GM19463 (cell line): ENCODE measurements around the gene CLEC3B.

Experiments
- ATAC-seq: cut with Tn5 transposase; IDR thresholded peaks from one replicate; pipeline ENCODE4 v1.9.1; 2021; ENCODE audit warnings: mild to moderate bottlenecking, moderate library complexity; ENCODE audit not compliant: unreplicated experiment

Gene CLEC3B

DNA sequence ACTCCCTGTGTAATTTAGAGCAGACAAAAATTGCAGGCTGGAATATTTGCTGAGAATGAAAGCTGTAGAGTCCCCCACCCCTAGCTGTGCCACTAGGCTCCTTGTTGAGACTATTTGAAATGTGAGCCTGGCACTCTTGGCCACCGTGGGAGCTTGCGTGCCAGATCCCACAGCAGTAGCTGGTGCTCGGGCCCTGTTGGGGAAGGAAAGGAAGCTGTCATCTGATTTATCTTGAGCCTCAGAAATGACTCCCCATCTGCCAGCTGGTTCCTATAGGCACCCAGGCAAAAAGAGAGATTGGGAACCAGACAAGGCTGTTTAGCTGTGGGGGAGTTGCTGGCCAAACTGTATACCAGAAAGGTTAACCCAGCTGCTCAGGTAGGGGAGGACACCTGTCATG lies 23.4 kb upstream of the CLEC3B start:
- no peak for ATAC-seq

DNA sequence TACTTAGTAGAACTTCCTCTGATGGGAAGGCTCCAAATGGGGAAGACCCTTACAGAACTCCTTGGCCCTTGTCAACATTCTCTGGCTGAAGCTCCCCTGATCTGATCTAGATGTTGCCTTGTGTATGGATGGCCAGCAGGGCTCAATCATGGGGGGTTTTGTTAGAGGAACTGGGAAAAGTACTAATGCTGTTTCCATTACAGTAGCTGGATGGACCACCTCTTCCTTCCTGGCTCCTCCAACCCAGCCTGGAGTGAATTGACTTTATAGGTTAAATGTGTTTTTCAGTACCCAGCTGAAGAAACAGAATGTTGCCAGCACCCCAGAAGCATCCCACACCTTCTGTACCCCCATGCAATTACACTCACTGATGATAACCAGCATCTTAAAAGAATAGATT lies 22.7 kb upstream of the CLEC3B start:
- ATAC-seq, result no peak

DNA sequence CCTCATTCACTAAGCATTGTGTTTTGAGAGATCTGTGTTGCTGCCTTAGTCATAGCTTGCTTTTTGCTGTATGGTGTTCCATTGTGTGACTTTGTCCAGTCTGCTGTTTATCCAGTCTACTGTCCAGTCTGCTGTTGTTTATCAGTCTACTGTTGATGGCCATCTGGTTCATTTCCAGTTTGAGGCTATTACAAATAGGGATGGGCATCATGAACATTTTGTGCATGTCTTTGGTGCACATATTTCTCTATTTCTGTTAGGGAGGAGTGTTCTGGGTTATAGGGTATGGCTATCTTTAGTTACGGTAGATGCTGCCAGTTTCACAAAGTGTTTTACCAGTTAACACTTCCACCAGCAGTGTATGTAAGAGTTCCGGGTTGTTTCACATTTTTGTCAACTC lies 22.2 kb upstream of the CLEC3B start:
- no peak for ATAC-seq

DNA sequence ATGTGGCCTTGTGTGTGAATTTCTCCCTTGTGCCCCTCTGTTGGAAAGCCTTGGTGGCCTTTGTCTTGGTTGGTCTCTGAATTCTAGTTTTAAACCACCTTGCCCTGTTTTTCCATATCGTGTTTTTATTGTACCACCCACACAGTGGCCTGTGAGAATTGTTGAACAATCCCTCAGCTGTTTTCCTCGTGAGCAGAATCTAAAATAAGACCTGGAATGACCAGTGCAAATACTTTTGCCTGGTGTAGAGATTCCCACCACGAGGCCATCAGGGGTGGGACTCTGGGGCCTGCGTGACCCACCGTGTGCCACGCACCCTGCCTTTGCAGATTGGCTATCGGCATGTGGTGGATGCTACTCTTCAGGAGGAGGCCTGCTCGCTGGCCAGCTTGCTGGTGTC lies 19.0 kb upstream of the CLEC3B start:
- no peak for ATAC-seq

DNA sequence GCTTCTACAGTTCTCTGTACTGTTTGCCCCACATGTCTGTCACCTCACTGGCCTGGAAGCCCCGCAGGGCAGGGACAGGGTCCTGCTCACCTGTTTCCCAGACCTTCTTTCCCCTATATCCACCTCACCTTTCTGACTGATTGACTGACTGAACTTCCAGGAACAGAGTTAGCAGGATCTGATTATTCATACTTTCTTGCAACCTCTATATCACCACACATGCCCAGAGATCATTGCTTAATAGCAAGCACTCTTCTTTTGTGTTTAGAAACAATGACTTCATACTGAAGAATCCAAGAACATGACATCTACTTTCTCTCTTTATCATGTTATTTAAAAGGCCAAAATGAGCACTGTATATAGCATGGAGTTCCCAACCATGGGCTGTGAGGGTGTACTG lies 18.0 kb upstream of the CLEC3B start:
- ATAC-seq, result no peak

DNA sequence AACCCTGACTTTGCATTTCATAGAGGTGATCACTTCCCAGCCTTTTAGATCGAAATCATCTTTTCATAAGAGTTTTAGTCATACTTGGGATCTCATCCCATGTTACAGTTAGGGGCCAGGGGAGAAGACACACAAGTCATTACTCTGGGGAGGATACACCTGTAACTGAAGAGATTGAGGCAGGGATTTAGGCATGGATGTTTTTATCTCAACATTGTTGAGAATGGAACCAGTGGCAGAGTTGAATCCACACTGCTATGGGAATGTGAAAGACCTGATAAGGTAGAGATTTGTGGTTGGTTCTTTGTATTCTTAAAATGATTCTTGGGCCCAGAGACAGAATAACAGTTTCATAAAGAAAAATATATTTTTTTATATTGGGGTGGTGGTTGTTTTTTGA lies 16.2 kb upstream of the CLEC3B start:
- no peak for ATAC-seq

DNA sequence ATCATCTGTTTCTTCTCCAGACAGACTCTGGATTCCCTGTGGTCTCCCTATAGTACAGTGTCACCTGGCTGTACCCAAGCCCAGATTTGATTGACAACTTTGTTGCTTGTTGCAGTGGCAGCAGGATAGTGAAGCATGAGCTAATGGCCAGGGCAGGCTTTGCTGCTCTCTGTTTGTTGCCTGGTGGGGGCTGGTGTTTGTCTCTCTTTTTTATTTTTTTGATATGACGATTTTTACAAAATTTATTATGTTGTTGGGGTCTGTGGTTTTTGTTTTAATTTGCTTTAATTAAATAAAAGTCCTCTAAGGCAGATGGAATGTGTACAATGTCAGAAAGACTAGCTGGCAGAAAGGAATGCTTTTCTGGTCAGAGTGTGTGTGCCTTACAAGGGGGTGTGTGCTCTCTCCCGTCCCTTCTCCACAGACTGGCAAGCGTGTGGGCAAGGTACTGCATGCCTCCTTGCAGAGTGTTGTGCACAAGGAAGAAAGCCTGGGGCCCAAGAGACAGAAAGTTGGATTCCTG lies 15.2 kb upstream of the CLEC3B start:
- no peak for ATAC-seq

DNA sequence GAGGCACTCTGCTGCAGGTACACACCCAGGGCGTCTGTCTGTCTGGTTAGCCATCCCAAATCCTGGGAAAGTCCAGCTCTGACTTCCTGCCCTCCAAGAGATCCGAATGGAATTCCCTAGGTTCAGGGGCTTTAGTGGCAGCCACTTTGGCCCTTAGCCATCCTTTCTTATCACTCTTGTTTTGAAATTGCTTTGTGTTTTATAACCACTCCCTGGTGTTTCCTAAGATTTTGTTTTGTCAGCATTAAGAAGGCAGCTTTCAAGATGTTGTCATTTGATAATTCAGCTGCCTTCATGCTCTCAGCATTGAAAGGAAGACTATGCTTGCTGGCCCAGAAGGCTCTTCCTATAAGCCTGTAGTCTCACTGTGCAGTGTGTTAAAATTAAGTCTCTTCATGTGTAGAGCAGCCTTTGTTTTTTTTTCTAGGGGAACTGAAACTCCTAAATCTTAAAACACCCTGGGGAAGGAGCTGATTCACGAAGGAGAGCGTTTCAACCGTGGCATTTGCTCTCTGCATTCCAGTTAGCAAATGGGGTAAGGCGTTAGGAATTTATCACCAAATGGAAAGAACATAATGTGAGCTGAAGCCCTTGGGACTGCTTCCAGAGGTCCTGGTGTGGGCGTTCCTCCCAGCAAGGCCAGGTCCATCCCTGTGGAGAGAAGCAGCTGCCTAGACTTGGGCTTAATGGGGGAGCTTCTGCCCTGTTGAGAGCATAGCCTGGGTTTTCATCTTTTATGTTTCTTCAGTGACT lies 14.2 kb upstream of the CLEC3B start:
- ATAC-seq, result no peak

DNA sequence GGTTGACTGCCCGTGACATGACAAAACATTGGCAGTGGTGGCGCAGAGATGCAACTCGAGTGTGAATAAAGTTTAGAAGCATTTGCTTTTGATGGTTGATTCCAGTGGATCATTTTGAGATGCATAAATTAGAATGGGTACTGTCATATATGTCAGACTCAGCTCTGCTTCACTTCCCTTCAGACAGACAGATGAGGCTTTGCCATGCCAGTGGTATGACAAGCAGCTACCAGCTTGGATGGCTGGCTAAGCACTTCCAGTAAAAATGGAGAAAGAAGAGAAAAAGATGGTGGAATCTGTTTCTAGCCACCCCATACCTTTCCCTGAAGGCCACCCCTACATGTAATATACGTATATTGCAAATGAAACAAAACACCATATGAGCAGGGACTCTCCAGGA lies 13.5 kb upstream of the CLEC3B start:
- no peak for ATAC-seq

DNA sequence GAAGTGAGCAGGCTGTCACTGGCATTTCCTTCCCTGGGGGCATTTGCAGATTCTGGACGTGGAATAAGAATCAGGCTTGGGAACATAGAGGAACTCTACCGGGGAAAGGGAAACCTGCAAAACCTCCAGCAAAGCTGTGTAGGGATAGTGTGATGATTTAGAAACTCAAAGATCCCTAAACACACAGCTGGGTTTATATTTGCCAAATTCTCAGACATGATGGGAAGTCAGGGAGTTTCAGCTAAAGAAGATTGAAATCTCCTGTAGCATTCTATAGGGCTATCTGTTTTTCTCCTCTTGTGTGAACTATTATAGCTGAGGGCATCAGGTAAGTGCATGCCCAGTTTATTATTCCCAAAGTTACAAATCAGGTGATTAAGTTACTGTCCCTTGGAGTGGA lies 9.2 kb upstream of the CLEC3B start:
- ATAC-seq, result no peak

DNA sequence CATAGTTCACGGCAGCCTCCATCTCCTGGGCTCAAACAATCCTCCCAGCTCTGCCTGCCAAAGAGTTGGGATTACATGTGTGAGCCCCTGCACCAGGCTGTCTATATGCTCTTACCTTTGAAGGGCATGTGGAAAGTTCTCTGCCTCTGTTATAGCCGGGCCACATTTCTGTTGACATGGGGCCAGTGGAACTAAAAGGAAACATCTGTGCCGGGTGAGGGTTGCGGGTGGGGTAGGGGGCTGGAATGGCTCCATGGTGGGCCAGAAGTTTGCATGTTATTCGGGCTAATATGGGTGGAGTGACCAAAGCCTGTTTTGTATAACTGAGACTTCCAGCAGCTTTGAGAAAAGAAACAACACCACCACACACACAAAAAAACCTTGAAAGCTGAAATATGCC lies 8.3 kb upstream of the CLEC3B start:
- ATAC-seq, result no peak

DNA sequence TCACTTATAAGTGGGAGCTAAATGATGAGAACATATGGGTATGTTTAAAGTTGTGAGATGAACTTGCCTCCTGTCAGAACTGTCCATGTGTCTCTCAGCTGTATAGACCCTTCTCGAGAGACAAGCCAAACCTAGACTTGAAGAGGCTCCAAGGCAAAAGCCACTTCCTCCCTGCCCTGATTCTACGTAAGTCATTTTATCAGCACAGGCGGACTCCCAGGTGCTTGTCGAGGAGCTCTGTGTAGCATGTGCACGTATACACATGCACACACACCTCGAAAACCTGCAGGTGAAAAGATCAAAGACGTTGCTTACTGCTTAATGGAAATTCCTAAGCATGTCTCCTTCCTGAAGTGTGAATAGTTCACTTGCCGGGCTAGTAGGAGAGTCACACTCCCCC lies 5.6 kb upstream of the CLEC3B start:
- no peak for ATAC-seq

DNA sequence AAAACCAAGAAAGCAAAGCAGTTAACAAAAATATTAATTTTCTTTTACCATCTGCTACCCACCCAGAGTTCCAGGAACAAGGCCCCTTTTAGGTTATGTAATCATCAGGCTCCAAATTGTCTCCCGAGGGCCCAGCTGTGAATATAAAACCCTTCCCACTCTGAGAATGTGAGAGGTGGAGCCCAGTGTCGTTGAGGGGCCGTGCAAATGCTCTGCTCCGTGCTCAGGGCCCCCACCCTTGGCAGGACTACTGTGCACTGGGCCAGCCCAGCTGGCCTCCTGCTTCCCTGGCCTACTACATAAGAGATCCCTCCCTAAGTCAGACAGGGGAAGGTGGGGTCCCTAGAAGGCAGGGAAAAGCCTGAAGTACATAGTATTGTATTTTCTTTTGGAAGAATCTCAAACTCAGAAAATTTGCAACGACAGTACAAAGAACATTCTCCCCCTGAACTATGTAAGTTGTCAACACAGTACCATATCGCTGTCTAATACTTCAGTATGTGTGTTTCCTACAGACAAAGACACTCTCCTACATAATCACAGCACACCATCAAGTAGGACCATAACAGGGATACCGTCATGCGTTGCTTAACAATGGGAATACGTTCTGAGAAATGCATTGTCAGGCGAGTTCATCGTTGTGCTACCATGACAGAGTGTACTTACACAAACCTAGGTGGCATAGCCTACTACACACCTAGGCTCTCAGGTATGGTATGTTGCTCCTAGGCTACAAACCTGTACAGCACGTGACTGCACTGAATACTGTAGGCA lies 4.4 kb upstream of the CLEC3B start:
- ATAC-seq, result no peak

DNA sequence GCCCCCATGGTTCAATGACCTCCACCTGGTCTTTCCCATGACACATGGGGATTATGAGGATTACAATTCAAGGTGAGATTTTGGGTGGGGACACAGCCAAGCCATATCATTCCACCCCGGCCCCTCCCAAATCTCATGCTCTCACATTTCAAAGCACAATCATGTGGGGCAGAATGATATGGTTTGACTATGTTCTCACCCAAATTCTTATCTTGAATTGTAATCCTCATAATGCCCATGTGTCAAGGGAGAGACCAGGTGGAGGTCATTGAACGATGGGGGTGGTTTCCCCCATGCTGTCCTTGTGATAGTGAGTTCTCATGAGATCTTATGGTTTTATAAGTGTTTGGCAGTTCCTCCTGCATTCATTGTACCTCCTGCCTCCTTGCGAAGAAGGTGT lies 2.4 kb upstream of the CLEC3B start:
- no peak for ATAC-seq

DNA sequence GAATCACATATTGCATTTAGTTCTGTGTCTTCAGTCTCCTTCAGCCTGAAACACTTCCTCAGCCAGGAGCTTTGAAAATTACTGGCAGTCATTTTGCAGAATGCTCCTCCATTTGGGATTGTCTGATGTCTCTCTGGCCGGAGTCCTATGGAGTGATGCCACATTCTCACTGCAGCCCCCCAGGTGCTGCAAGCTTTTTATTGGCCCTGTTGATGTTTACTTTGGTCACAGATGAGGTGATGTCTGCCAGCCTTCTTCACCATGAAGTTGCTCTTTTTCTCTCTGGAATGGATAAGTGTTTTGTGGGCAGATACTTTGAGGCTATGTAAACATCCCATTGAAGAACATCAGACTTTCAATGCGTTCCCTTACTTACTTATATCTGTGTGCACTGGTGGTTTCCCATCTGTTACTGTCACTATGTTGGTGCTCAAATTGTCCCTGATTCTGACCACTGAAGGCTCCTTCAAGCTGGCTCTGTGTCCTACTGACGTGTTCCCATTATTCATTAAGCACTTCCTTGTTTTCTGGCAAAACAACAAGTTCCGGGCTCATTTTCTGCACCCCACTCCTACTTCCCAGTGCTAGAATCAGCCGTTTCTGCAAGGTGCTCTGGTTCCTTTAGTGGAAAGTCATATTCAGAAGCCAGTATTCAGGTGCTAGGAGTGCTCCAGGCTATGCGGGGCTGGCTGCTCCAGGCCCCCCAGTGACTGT lies 1.4 kb upstream of the CLEC3B start:
- no peak for ATAC-seq

DNA sequence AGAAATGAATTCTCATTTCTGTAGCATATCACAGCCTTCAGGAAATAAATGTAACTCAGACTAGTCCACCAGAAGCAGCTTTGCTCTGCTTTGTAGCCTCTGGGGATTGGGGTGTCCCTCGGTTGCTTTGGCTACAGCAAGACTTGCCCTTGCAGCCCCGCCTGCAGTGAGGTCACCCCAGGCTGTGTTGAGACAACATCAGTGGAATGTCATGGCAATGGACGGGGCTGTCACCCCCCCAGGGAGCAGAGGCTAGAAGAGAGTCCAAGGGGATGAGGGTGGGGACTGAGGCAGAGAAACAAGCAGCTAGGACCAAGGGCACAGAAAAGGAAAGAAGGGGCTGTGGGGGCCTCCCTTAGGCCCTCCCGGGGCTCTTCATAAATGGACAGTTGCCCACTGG lies 854 bp downstream of the CLEC3B start:
- ATAC-seq, result no peak

DNA sequence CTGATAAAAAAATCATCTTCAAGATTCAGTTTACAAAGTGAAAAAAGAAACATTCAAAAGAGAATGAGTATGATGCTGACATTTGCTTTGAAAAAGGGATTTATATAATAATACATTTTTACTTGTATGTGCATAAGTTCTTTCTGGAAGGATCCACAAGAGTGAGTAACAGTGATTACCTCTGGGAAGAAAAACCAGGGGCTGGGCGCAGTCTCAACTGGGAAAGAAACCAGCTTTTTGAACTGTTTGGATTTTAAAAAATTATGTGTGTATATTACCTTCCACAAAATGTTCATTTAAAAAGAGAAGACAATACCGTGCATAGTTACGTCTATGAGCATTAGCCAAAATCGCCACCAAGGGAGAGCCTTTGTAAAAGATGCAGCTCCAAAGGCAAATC lies 1.3 kb downstream of the CLEC3B start:
- no peak for ATAC-seq

DNA sequence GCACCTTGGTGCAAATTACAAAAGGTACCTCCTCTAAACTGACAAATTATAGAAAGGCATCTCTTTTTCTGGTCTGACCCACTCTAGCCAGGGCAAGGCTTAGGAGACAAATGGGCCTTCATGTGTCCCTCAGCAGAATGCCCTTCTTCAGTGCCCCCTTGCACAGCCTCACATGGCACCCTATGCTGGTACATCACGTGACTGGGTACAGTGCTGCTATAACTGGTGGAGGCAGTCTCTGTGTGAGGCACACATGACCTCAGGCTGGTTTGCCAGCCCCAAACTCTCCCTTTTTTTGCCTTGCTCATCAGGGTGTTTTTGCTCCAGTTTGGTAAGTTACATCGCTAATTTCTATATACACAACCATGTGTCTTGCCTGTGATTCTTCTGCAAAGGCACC lies 3.1 kb downstream of the CLEC3B start:
- ATAC-seq, result no peak

DNA sequence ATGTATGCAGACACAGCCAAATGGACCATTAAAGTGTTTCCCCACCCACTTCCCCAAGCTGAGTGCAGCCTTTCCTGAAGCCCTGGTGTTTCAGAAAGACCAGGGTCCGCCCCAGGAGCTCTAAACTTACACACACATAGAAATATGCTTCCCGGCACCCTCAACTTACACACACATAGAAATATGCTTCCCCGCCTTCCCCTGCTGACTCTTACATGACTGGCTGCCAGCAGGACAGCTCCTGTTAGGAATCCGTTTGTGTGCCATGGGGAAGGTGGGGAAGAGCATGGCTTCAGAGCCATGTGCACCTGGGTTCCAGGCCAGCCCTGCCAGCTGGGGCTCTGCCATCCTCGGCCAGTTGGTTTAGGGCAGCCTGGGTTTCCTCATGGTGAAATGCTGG lies 3.6 kb downstream of the CLEC3B start:
- no peak for ATAC-seq

DNA sequence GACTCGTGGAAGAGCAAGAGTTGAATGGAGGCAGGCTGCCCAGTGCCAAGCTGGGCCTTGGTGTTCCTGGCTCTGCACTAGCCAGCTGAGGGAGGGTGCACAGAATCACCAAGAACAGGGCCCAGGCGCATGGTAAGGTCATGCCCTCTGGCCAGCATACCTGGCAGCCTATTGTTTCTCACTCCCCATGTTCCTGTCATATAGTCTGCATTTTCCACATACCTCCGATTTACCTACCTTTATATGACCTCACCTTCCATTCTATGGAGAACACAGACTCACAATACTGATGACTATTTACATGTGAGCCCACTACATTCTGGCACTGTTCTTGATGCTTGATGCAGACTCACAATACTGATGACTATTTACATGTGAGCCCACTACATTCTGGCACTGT lies 5.4 kb downstream of the CLEC3B start:
- no peak for ATAC-seq

DNA sequence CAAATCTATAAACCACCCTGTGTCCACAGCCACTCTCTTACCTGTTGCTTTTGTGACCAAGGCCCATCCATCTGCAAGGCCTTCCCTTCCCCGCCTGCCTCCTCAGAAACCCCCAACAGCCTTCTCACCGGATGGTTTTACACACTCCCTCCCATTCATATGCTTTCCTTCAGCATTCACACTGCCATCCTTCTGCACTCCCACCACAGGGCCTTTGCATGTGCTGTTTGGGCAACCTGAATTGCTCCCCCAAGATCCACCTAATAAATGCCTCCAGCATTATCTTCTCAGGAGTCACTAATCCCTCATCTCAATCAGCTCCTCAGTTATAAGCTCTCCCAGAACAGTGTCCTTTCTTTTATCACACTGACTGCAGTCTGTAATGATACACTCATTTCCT lies 6.0 kb downstream of the CLEC3B start:
- no peak for ATAC-seq

DNA sequence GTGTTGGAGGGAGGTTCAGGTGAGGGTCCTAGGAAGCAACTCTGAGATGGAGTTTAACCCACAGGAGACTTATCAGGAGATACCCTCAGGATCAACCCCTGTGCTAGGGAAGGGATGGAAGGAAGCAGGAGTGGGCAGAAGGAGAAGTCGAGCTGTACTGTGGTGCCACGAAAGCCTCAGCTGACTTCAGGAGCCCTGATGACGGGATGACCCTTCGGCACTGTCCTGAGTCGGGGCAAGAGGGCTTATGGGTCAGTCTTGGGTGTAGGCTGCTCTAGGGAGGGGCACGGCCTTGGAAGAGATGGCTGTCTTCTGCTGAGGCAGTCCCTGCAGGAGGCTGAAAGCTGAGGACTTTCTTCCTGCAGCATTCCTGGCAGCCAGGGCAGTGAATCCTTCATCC lies 7.7 kb downstream of the CLEC3B start:
- ATAC-seq, result no peak
